Measurements from ENCODE around the gene TOM1L1. TPM values are rescaled to one million over a fixed set of nuclear protein-coding genes. Genes with fewer than 3 reads are reported as not detected.

TOM1L1 gene
- total RNA-seq, 4 donors from 2014 or later = 40.2 to 54.6 (median 50.5) TPM

DNA sequence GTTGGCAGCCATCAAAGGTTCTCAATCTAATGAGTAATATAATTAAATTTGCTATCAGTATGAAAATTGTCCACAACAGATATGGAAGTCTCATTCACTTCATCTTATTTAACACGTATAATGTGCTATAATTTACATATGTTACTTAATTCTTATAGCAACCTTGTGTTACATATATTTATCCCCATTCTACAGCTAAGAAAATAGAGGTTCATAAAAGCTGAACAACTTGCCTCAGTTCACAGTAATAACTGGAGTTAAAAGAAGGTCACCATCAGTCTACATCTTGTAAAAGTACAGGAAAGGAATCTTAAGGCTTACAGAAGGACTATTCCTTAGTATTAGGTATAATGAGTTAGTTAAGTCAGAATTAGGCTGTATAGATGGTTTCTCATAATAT is 95.8 kb downstream of the TOM1L1 start:
- H3K4me3 ChIP-seq = no peak overlapping the region
- WGBS = 87% methylated on average over 1 of the region's 1 CpG

DNA sequence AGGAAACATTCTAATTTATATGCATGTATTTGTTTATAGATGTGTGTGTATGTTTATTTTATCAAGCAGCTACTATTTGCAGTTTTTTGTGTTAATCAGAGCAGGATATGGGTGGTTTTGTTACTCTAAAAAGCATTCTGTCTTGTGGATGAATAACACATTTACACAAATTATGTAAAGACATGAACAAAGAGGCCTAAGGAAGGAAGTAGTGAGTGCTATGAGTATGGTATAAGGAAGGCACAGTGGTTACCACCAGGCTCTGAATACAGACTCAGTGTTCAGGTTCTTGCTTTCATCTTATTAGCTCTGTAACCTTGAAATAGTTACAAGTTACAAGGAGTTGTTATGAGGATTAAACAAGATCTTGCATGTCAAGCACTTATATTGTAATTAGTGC is 101.8 kb downstream of the TOM1L1 start:
- Histone ChIP-seq H3K36me3 (peaks cover 11% of the 10 kb centered on the region), H3K27me3 (no peaks in the 10 kb centered on the region), H3K9me3 (no peaks in the 10 kb centered on the region), H3K27ac (no peak overlapping the region), H3K4me1 (no peaks in the 10 kb centered on the region), H3K4me3 (no peak overlapping the region)
- no peak for DNase-seq (ENCODE audit: low spot score in 2 of 2)
- TF ChIP-seq, protein P1, sequence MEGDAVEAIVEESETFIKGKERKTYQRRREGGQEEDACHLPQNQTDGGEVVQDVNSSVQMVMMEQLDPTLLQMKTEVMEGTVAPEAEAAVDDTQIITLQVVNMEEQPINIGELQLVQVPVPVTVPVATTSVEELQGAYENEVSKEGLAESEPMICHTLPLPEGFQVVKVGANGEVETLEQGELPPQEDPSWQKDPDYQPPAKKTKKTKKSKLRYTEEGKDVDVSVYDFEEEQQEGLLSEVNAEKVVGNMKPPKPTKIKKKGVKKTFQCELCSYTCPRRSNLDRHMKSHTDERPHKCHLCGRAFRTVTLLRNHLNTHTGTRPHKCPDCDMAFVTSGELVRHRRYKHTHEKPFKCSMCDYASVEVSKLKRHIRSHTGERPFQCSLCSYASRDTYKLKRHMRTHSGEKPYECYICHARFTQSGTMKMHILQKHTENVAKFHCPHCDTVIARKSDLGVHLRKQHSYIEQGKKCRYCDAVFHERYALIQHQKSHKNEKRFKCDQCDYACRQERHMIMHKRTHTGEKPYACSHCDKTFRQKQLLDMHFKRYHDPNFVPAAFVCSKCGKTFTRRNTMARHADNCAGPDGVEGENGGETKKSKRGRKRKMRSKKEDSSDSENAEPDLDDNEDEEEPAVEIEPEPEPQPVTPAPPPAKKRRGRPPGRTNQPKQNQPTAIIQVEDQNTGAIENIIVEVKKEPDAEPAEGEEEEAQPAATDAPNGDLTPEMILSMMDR (IDR thresholded peaks at IDR 0.05) = no peak
- TF ChIP-seq POLR2AphosphoS5 (IDR thresholded peaks at IDR 0.05) = no peak
- no peak for TF ChIP-seq POLR2A (IDR thresholded peaks at IDR 0.05)
- no peak for TF ChIP-seq EP300 (IDR thresholded peaks at IDR 0.05)

More for the DNA sequence above, 95.8 kb downstream of the TOM1L1 start:
- Histone ChIP-seq H3K9me3 (no peaks in the 10 kb centered on the region), H3K27me3 (no peaks in the 10 kb centered on the region), H3K4me1 (no peaks in the 10 kb centered on the region), H3K27ac (no peak overlapping the region), H3K36me3 (peaks cover 7% of the 10 kb centered on the region)
- TF ChIP-seq, protein P1 (IDR thresholded peaks at IDR 0.05) = no peak
- TF ChIP-seq POLR2AphosphoS5 (IDR thresholded peaks at IDR 0.05) = no peak
- no peak for DNase-seq (ENCODE audit: low spot score in 2 of 2)

DNA sequence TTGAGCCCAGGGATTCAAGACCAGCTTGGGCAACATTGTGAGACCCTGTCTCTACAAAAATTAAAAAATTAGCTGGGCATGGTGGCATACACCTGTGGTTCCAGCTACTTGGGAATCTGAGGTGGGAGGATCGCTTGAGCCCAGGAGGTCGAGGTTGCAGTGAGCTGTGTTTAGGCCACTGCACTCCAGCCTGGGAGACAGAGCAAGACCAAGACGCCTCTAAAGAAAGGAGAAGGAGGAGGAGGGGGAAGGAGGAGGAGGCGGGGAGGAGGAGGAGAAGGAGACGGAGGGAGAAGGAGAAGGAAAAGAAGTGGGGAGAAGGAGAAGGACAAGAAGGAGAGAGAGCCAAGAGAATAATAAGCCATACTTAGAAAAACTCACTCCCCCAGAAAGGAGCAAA is 103.8 kb downstream of the TOM1L1 start:
- no peak for TF ChIP-seq POLR2AphosphoS5 (IDR thresholded peaks at IDR 0.05)
- no peak for TF ChIP-seq POLR2A (IDR thresholded peaks at IDR 0.05)
- no peak for TF ChIP-seq EP300 (IDR thresholded peaks at IDR 0.05)
- TF ChIP-seq, protein P1 (IDR thresholded peaks at IDR 0.05) = no peak
- H3K27ac ChIP-seq = no peak overlapping the region
- DNase-seq (ENCODE audit: low spot score in 2 of 2) = no peak

DNA sequence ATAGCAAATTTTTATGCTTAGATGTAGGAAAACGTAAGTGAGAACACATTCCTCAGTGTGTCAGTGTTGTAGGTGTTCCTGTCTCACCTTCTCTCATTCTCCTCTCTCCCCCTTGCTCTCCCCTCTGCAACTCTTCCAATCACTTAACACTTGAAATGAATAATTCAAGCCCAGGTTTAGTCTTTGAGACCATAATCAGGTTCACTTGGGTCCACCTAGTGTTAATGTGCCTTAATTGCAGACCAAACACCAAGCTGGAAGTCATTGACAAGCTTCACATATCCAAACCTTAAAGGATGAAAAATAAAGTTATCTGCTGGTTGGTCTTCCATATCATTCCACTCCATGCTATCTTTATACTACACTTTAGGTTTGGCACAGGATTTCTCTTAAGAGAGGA is 104.9 kb downstream of the TOM1L1 start:
- WGBS = 89% methylated on average over 1 of the region's 1 CpG
- no peak for DNase-seq (ENCODE audit: low spot score in 2 of 2)
- H3K4me3 ChIP-seq = no peak overlapping the region

More for the DNA sequence above, 103.8 kb downstream of the TOM1L1 start:
- peaks cover 11% of the 10 kb centered on the region for H3K36me3 ChIP-seq
- H3K9me3 ChIP-seq = no peaks in the 10 kb centered on the region
- no peak overlapping the region for H3K4me3 ChIP-seq
- WGBS = 86% methylated on average over 5 of the region's 5 CpGs
- H3K4me1 ChIP-seq = no peaks in the 10 kb centered on the region
- H3K27me3 ChIP-seq = no peaks in the 10 kb centered on the region

More for the DNA sequence above, 104.9 kb downstream of the TOM1L1 start:
- H3K27me3 ChIP-seq = no peaks in the 10 kb centered on the region
- no peak overlapping the region for H3K27ac ChIP-seq
- H3K4me1 ChIP-seq = no peaks in the 10 kb centered on the region
- H3K9me3 ChIP-seq = no peaks in the 10 kb centered on the region
- H3K36me3 ChIP-seq = peaks cover 6% of the 10 kb centered on the region
- TF ChIP-seq EP300 (IDR thresholded peaks at IDR 0.05) (no peak), POLR2AphosphoS5 (IDR thresholded peaks at IDR 0.05) (no peak), POLR2A (IDR thresholded peaks at IDR 0.05) (no peak)
- TF ChIP-seq, protein P1 (IDR thresholded peaks at IDR 0.05) = no peak

Other genes with a start within 250 kb of the TOM1L1 start
- gene COX11, start 67.8 kb downstream of the TOM1L1 start, total RNA-seq = 10 to 100 TPM; 30.3 to 43.1 (median 31.7) TPM
- 10 to 100 TPM in 2 of 4 donors, 1 to 10 TPM in 2; 1.6 to 29.4 (median 7.4) TPM for gene STXBP4, start 67.9 kb downstream of the TOM1L1 start, total RNA-seq